HL-60/S4 (cell line): ENCODE data around the gene LCN15.

ENCODE experiments used
- in situ Hi-C: fragments of 300-500 bp; cut with MboI; formaldehyde crosslinking; loops from 2 replicates; pipeline ENCODE4 v1.14.3; 2022; ENCODE audit warnings: low sequenced_read_pairs

The LCN15 gene

GRCh38 chr9:136725612-136726011 lies 38.7 kb downstream of the LCN15 start:
- in situ Hi-C loops: no loop called here

- in situ Hi-C loops: no loop called here
Observed at GRCh38 chr9:136724772-136725171, 39.5 kb downstream of the LCN15 start.

- in situ Hi-C loops: no loop called here
Observed at GRCh38 chr9:136723989-136724388, 40.3 kb downstream of the LCN15 start.

- in situ Hi-C loops: no loop called here
Observed at GRCh38 chr9:136723362-136723976, 40.8 kb downstream of the LCN15 start.

GRCh38 chr9:136722969-136723356 lies 41.4 kb downstream of the LCN15 start:
- in situ Hi-C loops: no loop called here

- in situ Hi-C loops: no loop called here
Observed at GRCh38 chr9:136722093-136722968, 42.0 kb downstream of the LCN15 start.

- in situ Hi-C loops: no loop called here
Observed at GRCh38 chr9:136721339-136722092, 42.8 kb downstream of the LCN15 start.

GRCh38 chr9:136720898-136721338 lies 43.4 kb downstream of the LCN15 start:
- in situ Hi-C loops: no loop called here

- in situ Hi-C loops: no loop called here
Observed at GRCh38 chr9:136720251-136720897, 43.9 kb downstream of the LCN15 start.

- in situ Hi-C loops: no loop called here
Observed at GRCh38 chr9:136719195-136719880, 45.0 kb downstream of the LCN15 start.

- in situ Hi-C loops: no loop called here
Observed at GRCh38 chr9:136718345-136719194, 45.7 kb downstream of the LCN15 start.

GRCh38 chr9:136717399-136717798 lies 46.9 kb downstream of the LCN15 start:
- in situ Hi-C loops: no loop called here

GRCh38 chr9:136714893-136715274 lies 49.4 kb downstream of the LCN15 start:
- in situ Hi-C loops: no loop called here

GRCh38 chr9:136714096-136714892 lies 50.0 kb downstream of the LCN15 start:
- in situ Hi-C loops: no loop called here

GRCh38 chr9:136713550-136713949 lies 50.8 kb downstream of the LCN15 start:
- in situ Hi-C loops: no loop called here

- in situ Hi-C loops: no loop called here
Observed at GRCh38 chr9:136712690-136713544, 51.4 kb downstream of the LCN15 start.

- in situ Hi-C loops: no loop called here
Observed at GRCh38 chr9:136711751-136712689, 52.3 kb downstream of the LCN15 start, which contains the start of gene DIPK1B. Gene DIPK1B, plus strand, starts transcription at chr9:136712572. Its CDS starts 94 bp downstream, at chr9:136712666.
